ENCODE data around the gene DIS3L2.
A peak's percentile ranks its signal among the peaks of the same experiment; 100 is the strongest.
"Not testable (repeated sequence)": the region's sequence is repeated elsewhere in the genome, so short reads cannot be mapped to it uniquely, and the experiment has no call there.

Gene DIS3L2

DNA sequence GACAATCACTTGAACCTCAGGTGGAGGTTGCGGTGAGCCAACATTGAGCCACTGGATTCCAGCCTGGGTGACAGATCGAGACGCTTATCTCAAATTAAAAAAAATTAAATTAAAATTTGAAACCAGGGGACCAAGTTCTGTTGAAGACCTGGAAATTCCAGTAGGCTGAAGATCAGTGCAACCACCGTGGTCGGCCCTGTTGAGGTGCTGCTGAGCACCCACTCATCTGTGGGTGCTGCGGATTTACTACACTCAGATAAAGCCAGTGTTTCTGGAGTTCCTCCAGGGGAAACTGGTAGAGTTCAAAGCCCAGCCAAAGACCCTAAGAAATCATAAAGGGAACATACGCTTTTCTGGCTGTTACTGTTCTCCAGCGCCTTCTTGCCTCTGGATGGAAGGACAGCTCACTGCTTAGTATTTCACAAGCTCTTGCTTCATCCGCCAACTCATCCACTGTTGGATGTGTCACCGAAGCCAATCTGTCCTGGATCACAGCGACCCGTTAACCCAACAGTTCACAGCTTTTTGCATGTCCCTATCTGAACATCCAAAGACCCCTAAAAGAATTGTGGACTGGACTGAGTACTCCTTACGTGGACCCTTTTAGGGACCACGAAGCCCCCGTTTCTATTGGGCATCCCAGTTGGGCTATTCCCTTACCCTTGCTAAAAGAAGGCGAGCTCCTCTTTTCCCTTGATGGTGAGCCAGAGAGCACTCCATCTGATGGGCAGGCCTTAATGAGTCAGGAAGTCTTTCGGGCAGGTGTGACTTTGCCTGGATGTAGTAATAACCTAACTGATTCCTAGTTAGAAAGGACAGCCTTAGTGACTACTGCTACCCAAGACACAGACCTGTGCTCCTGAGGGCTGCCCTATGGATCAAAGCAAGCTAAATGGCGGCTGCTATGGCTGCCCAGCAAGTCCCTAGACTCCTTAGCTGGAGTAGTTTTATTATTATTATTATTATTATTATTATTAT is 411.0 kb downstream of the DIS3L2 start:
- DNase-seq (ENCODE audit: low read depth), result no peak

- DNase-seq (ENCODE audit: low read depth), result no peak
These were observed 412.8 kb downstream of the DIS3L2 start for GRCh38 chr2:232374356-232374755.

- DNase-seq (ENCODE audit: low read depth), result no peak
These were observed 413.7 kb downstream of the DIS3L2 start for GRCh38 chr2:232375164-232375563.

DNA sequence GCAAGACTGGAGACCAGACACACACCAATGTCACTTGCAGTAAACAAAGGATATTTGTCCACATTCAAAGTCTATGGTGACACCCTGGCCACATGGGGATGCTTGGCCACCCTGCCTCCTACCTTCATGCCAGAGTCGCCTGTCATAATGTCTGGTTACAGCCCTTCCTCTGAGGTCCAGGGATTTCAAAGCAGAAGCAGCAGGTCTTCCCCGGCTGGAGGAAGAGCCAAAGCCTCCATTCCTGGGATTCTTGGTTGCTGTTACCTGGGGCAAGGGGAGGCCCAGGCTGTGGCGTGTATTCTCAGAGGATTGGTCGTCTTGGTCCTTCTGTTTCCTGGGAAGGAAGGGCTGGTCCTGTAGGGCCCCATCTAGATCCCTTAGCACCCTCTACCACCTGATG is 414.7 kb downstream of the DIS3L2 start:
- no peak for DNase-seq (ENCODE audit: low read depth)

- no peak for DNase-seq (ENCODE audit: low read depth)
These were observed 415.2 kb downstream of the DIS3L2 start for GRCh38 chr2:232376713-232377112.

DNA sequence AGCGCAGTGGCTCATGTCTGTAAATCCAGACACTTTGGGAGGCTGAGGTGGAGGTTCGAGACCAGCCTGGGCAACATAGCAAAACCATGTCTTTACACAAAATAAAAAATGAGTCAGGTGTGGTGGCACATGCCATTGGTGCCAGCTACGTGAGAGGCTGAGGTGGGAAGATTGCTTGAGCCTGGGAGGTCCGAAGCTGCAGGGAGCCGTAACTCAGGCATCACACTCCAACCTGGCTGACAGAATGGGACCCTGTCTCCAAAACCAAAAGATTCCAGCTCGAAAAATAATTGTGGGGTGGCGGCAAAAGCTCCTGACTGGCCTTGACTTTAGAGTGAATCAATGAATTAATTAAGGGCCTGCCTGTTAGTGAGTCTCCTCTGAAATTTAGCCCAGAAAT is 415.8 kb downstream of the DIS3L2 start:
- DNase-seq (ENCODE audit: low read depth), result no peak

GRCh38 chr2:232377841-232378734 is 416.6 kb downstream of the DIS3L2 start:
- DNase-seq (ENCODE audit: low read depth), result no peak

- DNase-seq (ENCODE audit: low read depth), result not testable (repeated sequence)
These were observed 417.2 kb downstream of the DIS3L2 start, which contains the start of gene ALPP for GRCh38 chr2:232378735-232379151. TSS of gene ALPP (plus strand) at chr2:232378751. CDS start at chr2:232378803, 52 bp downstream.

- DNase-seq (ENCODE audit: low read depth), result not testable (repeated sequence)
These were observed 418.4 kb downstream of the DIS3L2 start for GRCh38 chr2:232379610-232380590.

GRCh38 chr2:232381204-232382031 is 419.9 kb downstream of the DIS3L2 start:
- not testable (repeated sequence) for DNase-seq (ENCODE audit: low read depth)

GRCh38 chr2:232382331-232383225 is 421.1 kb downstream of the DIS3L2 start:
- DNase-seq (ENCODE audit: low read depth), result no peak

GRCh38 chr2:232384466-232384865 is 423.0 kb downstream of the DIS3L2 start:
- DNase-seq (ENCODE audit: low read depth), result no peak

GRCh38 chr2:232385058-232385457 is 423.5 kb downstream of the DIS3L2 start:
- DNase-seq (ENCODE audit: low read depth), result not testable (repeated sequence)

- peak; percentile 84 for DNase-seq (ENCODE audit: low read depth)
These were observed 424.4 kb downstream of the DIS3L2 start for GRCh38 chr2:232385660-232386489.

- no peak for DNase-seq (ENCODE audit: low read depth)
These were observed 424.9 kb downstream of the DIS3L2 start for GRCh38 chr2:232386490-232386739.
